Effector memory CD4-positive, alpha-beta T cell (primary cell): ENCODE results near the gene LCN6.
A peak's percentile ranks its signal among the peaks of the same experiment; 100 is the strongest.

Experiments
- DNase-seq, 3 donors: peaks; one replicate each; pipeline ENCODE4 v3.0.0-alpha.2; 2020
- H3K27ac ChIP-seq: 2 replicates; pipeline ENCODE4 v1.7.0; 2013; ENCODE audit warnings: mild to moderate bottlenecking, low read length, moderate library complexity; ENCODE audit not compliant: insufficient read depth, poor library complexity, severe bottlenecking
- H3K27me3 ChIP-seq: replicated peaks from 2 replicates; pipeline ENCODE4 v1.7.0; 2013; ENCODE audit warnings: mild to moderate bottlenecking, low read length; ENCODE audit not compliant: insufficient read depth, control insufficient read depth, poor library complexity, severe bottlenecking
- H3K36me3 ChIP-seq: 2 replicates; pipeline ENCODE4 v1.7.0; 2013; ENCODE audit warnings: mild to moderate bottlenecking, low read length, moderate library complexity; ENCODE audit not compliant: control insufficient read depth, insufficient read depth
- H3K4me1 ChIP-seq: 2 replicates; pipeline ENCODE4 v1.7.0; 2013; ENCODE audit warnings: low read length, mild to moderate bottlenecking; ENCODE audit not compliant: control insufficient read depth, insufficient read depth, poor library complexity, severe bottlenecking
- H3K4me3 ChIP-seq: 2 replicates; pipeline ENCODE4 v1.7.0; 2013; ENCODE audit warnings: low read length, low read depth, mild to moderate bottlenecking; ENCODE audit not compliant: insufficient read depth, poor library complexity, severe bottlenecking
- H3K9me3 ChIP-seq: 2 replicates; pipeline ENCODE4 v1.7.0; 2013; ENCODE audit warnings: mild to moderate bottlenecking, low read length, moderate library complexity; ENCODE audit not compliant: control insufficient read depth

Gene LCN6

DNA sequence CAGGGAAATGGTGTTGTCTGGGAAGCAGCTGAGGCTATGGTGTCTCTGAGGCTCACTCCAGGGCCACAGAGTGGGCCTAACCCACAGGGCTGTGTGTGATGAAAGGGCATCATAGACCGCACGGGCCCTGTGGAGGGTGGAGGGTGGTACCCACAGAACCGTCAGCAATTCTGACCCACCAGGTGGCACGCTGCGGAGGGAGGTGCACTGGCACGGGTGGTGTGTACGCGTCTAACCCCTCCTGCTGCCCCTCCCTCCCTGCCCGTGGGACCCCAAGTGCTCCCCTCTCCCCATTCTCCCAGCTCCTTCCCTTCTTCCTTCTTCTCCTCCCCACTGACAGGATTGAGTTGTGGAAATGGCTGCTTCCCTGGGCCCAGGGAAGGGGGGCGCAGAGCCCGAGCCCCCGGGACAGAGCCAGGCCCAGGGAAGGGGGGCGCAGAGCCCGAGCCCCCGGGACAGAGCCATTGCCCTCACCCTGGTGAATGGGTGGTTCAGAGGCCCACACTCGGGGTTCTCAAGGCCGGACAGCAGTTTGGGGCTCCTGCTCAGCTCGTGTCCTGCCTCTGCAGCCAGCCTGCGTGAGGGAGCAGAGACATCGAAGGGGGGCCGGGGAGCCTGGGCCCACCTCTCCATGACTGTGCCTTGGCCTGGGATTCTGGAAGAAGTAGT, 12.4 kb downstream of the LCN6 start:
- H3K36me3 ChIP-seq, result no peaks in the 10 kb centered on the region
- H3K9me3 ChIP-seq, result no peaks in the 10 kb centered on the region
- H3K27me3 ChIP-seq, result no peaks in the 10 kb centered on the region
- DNase-seq, result no peak
- no peak overlapping the region for H3K27ac ChIP-seq
- H3K4me3 ChIP-seq, result no peak overlapping the region
- peaks cover under 1% of the 10 kb centered on the region for H3K4me1 ChIP-seq

DNA sequence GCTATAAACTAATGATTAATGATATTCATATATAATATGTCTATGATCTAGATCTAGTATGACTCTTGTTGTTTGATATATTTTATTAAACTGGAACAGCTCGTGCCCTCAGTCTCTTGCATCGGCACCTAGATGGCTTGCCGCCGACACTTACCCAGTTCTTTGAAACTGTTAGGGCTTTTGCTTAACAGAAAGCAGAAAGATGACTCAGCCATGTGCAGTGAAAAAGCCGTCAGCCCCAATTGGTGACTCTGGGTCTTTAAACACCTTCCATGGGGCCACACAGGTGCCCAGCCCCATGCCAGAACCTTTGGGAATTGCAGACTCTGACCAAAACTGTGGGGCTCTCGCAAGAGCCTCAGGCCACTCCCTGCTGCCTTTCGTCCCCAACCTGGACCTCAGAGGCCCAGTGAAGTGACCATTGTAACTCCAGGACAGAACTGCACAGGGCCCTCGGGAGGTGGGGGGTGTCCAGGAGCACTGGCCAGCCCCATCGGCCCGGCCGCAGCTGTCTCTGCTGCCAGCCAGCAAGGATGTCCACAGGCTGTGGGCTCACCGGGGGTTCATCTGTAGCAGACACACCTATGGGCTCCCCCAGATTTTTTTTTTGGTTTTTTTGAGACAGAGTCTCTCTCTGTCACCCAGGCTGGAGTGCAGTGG, 13.4 kb downstream of the LCN6 start:
- Histone ChIP-seq H3K9me3 (no peaks in the 10 kb centered on the region), H3K27me3 (no peaks in the 10 kb centered on the region), H3K4me3 (no peak overlapping the region), H3K27ac (no peak overlapping the region), H3K36me3 (no peaks in the 10 kb centered on the region), H3K4me1 (no peaks in the 10 kb centered on the region)
- no peak for DNase-seq

DNA sequence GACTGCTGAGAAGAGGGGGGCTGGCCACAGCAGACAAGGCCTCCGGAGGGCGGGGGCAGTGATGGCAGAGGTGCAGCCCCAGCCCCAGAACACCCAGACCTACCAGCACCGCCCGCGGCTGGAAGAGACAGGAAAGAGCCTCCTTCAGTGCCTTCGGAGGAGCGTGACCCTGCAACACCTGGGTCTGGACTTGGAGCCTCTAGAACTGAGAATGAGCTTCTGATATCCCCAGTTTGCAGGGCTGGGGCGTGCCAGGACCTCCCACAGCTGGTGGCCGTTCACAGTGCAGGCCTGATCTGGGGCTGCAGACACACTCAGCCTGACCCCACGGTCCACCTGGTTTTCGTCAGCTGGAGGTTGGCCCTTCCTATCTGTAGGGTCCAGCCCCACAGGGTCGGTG, 14.7 kb downstream of the LCN6 start:
- peaks cover 3% of the 10 kb centered on the region for H3K4me1 ChIP-seq
- no peak for DNase-seq

DNA sequence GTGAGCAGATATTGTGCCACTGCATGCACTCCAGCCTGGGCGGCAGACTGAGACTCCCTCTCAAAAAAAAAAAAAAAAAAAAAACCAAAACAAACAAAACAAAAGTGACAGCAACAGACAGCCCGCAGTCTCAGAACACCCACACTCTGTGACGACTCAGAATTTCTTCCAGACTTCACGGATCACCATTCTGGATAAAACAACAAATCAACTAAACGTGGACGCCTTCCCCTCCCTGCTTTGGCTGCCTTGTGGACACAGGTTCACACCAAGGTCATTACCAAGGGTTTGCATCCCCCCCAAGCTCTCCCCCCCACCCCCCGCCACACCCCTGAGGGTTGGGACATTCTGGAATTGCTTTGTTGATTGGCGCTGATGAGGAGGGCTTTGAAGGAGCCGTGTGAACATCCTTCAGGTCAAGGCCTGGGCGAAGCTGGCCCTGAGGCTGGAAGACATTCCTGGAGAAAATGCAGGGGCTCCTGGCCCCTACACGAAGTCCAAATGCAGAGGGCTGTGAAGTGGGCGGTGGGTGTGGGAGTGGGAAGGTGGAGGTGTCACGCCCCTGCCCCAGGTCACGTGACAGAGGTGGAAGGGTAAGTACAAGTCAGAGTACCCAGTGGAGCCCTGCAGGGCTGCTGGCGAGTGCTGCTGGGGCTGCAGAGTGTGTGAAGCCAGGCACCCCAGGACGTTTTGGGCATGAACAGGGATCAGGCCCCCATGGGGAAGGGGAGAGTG, 15.7 kb downstream of the LCN6 start:
- H3K27me3 ChIP-seq, result no peaks in the 10 kb centered on the region
- no peak for DNase-seq
- no peak overlapping the region for H3K4me3 ChIP-seq
- H3K9me3 ChIP-seq, result no peaks in the 10 kb centered on the region
- H3K36me3 ChIP-seq, result no peaks in the 10 kb centered on the region
- H3K27ac ChIP-seq, result no peak overlapping the region
- H3K4me1 ChIP-seq, result peaks cover 7% of the 10 kb centered on the region

More for the DNA sequence above, 14.7 kb downstream of the LCN6 start:
- H3K27ac ChIP-seq, result no peak overlapping the region
- H3K27me3 ChIP-seq, result no peaks in the 10 kb centered on the region
- no peaks in the 10 kb centered on the region for H3K36me3 ChIP-seq
- no peak overlapping the region for H3K4me3 ChIP-seq
- no peaks in the 10 kb centered on the region for H3K9me3 ChIP-seq

DNA sequence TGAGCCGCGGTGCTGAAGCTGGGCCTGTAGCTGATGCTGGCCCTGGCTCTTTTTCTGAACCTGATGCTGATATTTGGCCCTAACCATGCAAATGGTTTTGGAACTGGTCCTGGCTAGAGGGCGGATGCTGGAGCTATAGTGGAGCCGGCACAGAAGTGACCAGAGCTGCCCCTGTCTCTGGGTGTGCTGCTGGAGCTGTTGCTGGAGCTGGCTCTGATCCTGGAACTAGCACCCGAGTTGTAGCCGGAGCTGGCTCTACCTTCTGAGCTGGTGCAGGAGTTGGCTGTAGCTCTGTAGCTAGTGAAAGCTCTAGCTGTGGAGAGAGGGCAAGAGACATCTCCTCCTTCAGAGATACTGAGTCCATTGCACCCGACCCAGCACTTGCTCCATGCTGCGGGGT, 18.4 kb downstream of the LCN6 start:
- Histone ChIP-seq H3K4me1 (peaks cover 25% of the 10 kb centered on the region), H3K27ac (no peak overlapping the region), H3K9me3 (no peaks in the 10 kb centered on the region), H3K27me3 (no peaks in the 10 kb centered on the region), H3K36me3 (peaks cover 16% of the 10 kb centered on the region), H3K4me3 (no peak overlapping the region)
- DNase-seq, result no peak

DNA sequence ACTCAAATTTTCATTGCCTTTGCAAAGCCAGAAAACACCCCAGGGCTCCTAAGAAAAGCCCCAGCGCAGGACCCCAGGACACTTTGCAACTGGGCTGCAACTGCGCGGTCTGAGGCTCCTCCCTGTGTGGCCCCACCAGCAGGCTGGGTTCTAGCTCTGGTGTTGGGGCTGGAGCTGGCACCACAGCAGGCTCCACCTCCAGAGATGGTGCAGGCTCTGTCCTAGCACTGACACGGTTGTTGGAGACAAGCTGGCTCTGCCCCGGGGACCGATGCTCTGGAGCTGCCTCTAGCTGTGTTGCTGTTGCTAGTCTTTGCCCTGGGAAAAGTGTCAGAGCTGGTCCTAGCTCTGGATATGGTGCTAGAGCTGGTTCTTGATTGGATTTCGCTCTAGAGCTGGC, 19.2 kb downstream of the LCN6 start:
- Histone ChIP-seq H3K4me1 (peaks cover 25% of the 10 kb centered on the region), H3K9me3 (no peaks in the 10 kb centered on the region), H3K4me3 (peak overlapping the region; percentile 58), H3K36me3 (peaks cover 19% of the 10 kb centered on the region), H3K27me3 (no peaks in the 10 kb centered on the region), H3K27ac (no peak overlapping the region)
- DNase-seq, result no peak

DNA sequence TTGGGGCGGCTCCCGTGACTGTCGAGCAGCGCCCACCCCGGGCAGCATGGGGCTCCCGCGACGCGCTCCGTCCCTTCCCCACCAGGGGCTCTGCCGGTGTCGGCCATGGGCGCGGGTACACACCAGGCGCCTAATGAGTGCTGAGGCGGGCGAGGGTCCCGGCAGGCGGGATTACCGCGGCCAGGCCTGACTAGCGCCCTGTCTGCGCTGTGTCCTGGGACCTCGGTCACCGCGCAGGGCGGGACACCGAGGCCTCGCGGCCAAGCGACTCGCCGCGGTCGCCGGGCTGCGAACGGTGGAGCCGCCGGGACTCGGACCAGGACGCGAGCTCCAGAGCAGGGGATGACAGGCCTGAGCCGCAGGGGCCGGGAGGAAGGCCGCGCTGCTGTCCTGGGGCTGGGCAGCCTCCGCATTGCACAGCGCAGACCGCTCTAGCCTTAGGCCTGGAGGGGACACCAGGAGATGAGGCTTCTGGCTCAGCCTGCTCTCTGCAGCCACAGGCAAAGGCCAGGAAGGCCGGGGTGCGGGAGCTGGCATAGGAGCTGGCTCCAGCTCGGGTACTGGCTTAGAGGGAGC, 19.7 kb downstream of the LCN6 start:
- Histone ChIP-seq H3K9me3 (no peaks in the 10 kb centered on the region), H3K27me3 (no peaks in the 10 kb centered on the region), H3K36me3 (peaks cover 24% of the 10 kb centered on the region), H3K4me3 (peak overlapping the region; percentile 58), H3K4me1 (peaks cover 25% of the 10 kb centered on the region), H3K27ac (no peak overlapping the region)
- DNase-seq, result no peak

DNA sequence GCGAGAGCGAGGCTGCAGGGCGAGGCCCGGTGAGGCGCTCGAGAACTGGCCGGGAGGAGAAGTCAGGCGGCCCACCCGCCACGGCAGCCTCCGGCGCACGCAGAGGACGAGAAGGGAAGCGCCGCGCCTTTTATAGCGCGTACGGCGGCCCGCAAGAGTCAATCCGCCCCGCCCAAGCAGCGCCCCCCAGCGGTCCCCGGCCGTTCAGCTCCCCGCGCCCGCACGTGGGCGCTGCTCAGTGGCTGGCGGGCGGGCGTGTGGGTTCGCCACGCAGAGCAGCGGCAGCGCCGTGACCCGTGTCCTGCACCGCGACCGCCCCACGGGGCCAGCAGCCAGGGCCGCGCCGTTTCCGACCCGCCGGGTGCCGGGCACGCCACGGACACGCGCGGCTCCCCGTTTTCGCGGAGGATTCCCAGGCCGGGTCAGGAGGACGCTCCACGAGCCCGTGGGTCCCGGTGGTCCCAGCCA, 20.2 kb downstream of the LCN6 start:
- Histone ChIP-seq H3K9me3 (no peaks in the 10 kb centered on the region), H3K27ac (peak overlapping the region; percentile 71), H3K4me3 (peak overlapping the region; percentile 75), H3K4me1 (peaks cover 25% of the 10 kb centered on the region), H3K36me3 (peaks cover 29% of the 10 kb centered on the region), H3K27me3 (no peaks in the 10 kb centered on the region)
- DNase-seq, result peak; percentile 77 to 88 (median 83)

DNA sequence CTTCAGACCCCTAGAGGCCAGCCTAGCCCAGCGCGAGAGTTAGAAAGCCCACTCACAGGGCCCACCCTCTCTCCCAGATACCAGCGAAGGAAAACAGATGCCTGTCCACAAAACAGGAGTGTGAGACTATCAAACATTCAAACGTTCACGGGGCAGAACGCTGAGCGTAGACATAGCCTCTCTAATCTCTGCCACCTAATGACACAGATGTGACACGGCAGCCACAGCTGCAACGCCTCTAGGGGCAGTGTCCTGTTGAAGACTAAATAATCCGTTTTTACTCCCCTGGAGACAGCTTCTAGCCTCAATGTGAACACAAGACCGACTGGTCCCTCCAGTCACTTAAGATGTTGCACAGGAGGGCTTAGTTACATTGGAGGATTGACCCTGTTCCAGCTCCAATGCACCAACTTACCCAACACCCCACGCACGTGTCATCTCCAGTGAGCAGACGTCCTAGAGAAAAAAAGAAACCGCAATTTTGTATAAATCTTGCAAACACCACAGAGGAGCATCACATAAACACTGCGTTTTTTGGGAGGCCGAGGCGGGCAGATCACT, 21.6 kb downstream of the LCN6 start:
- peak in 1 of 3 donors; percentile 25 for DNase-seq
- H3K9me3 ChIP-seq, result no peaks in the 10 kb centered on the region
- peak overlapping the region; percentile 75 for H3K4me3 ChIP-seq
- H3K4me1 ChIP-seq, result peaks cover 25% of the 10 kb centered on the region
- peaks cover 37% of the 10 kb centered on the region for H3K36me3 ChIP-seq
- H3K27me3 ChIP-seq, result no peaks in the 10 kb centered on the region
- H3K27ac ChIP-seq, result peak overlapping the region; percentile 71
